Keratinocyte (primary cell): Measurements from ENCODE around the gene MFAP3L. TPM values are rescaled to one million over a fixed set of nuclear protein-coding genes. Genes with fewer than 3 reads are reported as not detected.

ENCODE experiments used
- DNase-seq: peaks from one replicate; pipeline ENCODE4 v3.0.0-alpha.2; 2011; ENCODE audit warnings: low read depth, missing footprints, low spot score
- FAIRE-seq: peaks from 2 replicates; lab custom pipeline; 2011; peaks lifted over from hg19 to GRCh38; lab: Jason Lieb, UNC
- H2AFZ ChIP-seq: 2 replicates; pipeline ENCODE4 v1.6.0; 2012; ENCODE audit warnings: low read length, control low read depth, inconsistent platforms; ENCODE audit not compliant: control insufficient read depth
- H3K27ac ChIP-seq: 2 replicates; pipeline ENCODE4 v1.5.1; 2011; ENCODE audit warnings: low read length; ENCODE audit not compliant: control insufficient read depth, insufficient read depth
- H3K27me3 ChIP-seq: 3 replicates; pipeline ENCODE4 v1.6.0; 2011; ENCODE audit warnings: low read length; ENCODE audit not compliant: control insufficient read depth, insufficient read depth; ENCODE audit errors: extremely low read depth
- H3K36me3 ChIP-seq, 2 experiments: 2 replicates in 1 of 2; 3 replicates in 1 of 2; pipeline ENCODE4 v1.5.1; 2011; ENCODE audit warnings: low read length in 2 of 2, mild to moderate bottlenecking in 1 of 2; ENCODE audit not compliant: control insufficient read depth in 2 of 2, insufficient read depth in 2 of 2; ENCODE audit errors: extremely low read depth in 1 of 2
- H3K4me1 ChIP-seq: 3 replicates; pipeline ENCODE4 v1.5.1; 2011; ENCODE audit warnings: low read length; ENCODE audit not compliant: control insufficient read depth, insufficient read depth; ENCODE audit errors: extremely low read depth
- H3K4me2 ChIP-seq: 3 replicates; pipeline ENCODE4 v1.6.0; 2011; ENCODE audit warnings: low read depth, low read length; ENCODE audit not compliant: control insufficient read depth, insufficient read depth; ENCODE audit errors: extremely low read depth
- H3K4me3 ChIP-seq, 3 experiments: fragments of 200-600 bp in 1 of 3; sonication (generic) in 1 of 3; 2 replicates in 2 of 3; 3 replicates in 1 of 3; pipeline ENCODE4 v1.5.1; 2011 to 2016; ENCODE audit warnings: low read length in 3 of 3, mild to moderate bottlenecking in 3 of 3, control low read depth in 2 of 3, inconsistent platforms in 1 of 3, low read depth in 1 of 3, mixed read lengths in 1 of 3, mixed run types in 1 of 3, moderate library complexity in 1 of 3; ENCODE audit not compliant: control insufficient read depth in 2 of 3, insufficient read depth in 2 of 3; ENCODE audit errors: extremely low read depth in 1 of 3
- H3K79me2 ChIP-seq: 2 replicates; pipeline ENCODE4 v1.6.0; 2012; ENCODE audit warnings: low read length; ENCODE audit not compliant: control insufficient read depth, insufficient read depth
- H3K9ac ChIP-seq: 3 replicates; pipeline ENCODE4 v1.6.0; 2011; ENCODE audit warnings: low read length; ENCODE audit not compliant: control insufficient read depth, insufficient read depth; ENCODE audit errors: extremely low read depth
- H3K9me1 ChIP-seq: 3 replicates; pipeline ENCODE4 v1.6.0; 2011; ENCODE audit warnings: low read length; ENCODE audit not compliant: control insufficient read depth, insufficient read depth; ENCODE audit errors: extremely low read depth
- H3K9me3 ChIP-seq: 2 replicates; pipeline ENCODE4 v1.5.1; 2012; ENCODE audit warnings: low read depth, low read length; ENCODE audit not compliant: control insufficient read depth
- H4K20me1 ChIP-seq: 3 replicates; pipeline ENCODE4 v1.6.0; 2011; ENCODE audit warnings: low read length; ENCODE audit not compliant: control insufficient read depth, insufficient read depth; ENCODE audit errors: extremely low read depth
- CTCF ChIP-seq, 3 experiments: IDR thresholded peaks in 1 of 3; conservative IDR thresholded peaks in 1 of 3; optimal IDR thresholded peaks in 1 of 3; 2 replicates in 2 of 3; 3 replicates in 1 of 3; pipeline versions ENCODE3 to v1.5.1; 2011; ENCODE audit warnings: low read length in 3 of 3, mild to moderate bottlenecking in 3 of 3, moderate library complexity in 2 of 3, control low read depth in 1 of 3, inconsistent platforms in 1 of 3; ENCODE audit not compliant: insufficient read depth in 2 of 3; ENCODE audit errors: extremely low read depth in 1 of 3
- EZH2 ChIP-seq: IDR thresholded peaks from one replicate; pipeline ENCODE4 v1.6.1; 2012; ENCODE audit warnings: inconsistent platforms, mild to moderate bottlenecking, low read length, moderate library complexity
- dilution Hi-C: fragments of 300-500 bp; cut with MboI; formaldehyde crosslinking; loops from one replicate; pipeline ENCODE4 v1.7.0; 2020; ENCODE audit warnings: low sequenced_read_pairs; ENCODE audit not compliant: extremely low pct_ligation_motif_present
- polyA plus RNA-seq, 5 experiments: library from polyadenylated mRNA; depleted of rRNA in 3 of 5; stranded (reverse) in 3 of 5; stranded (forward) in 1 of 5; unstranded in 1 of 5; fragments of >200 nt; gene quantifications; 1 replicate in 1 of 5; 2 replicates in 3 of 5; 3 replicates in 1 of 5; pipeline versions ENCODE4 v1.2.1 to v1.2.3, GENCODE V29; 2011 to 2012; ENCODE audit warnings: missing spikeins in 2 of 5, low read depth in 1 of 5, low replicate concordance in 1 of 5

Gene MFAP3L
- polyA plus RNA-seq, 1 donor (not counting 4 experiments of a cell fraction or from before 2014, with no cell fraction given), result 7.6 TPM

- FAIRE-seq, result no peak
These were observed 25.2 kb upstream of the MFAP3L start for GRCh38 chr4:170051402-170051801.

GRCh38 chr4:170049766-170050165, 23.6 kb upstream of the MFAP3L start:
- Histone ChIP-seq H3K27me3 (no peaks in the 10 kb centered on the region), H3K27ac (no peak overlapping the region), H3K4me3 (no peak overlapping the region), H3K9ac (no peak overlapping the region), H3K4me2 (no peak overlapping the region), H3K79me2 (no peaks in the 10 kb centered on the region), H3K36me3 (no peaks in the 10 kb centered on the region), H3K9me1 (no peaks in the 10 kb centered on the region), H4K20me1 (no peaks in the 10 kb centered on the region), H3K4me1 (no peaks in the 10 kb centered on the region), H2AFZ (no peak overlapping the region), H3K9me3 (no peaks in the 10 kb centered on the region)
- FAIRE-seq, result no peak
- DNase-seq, result no peak
- dilution Hi-C loops, result loop anchor here (25.0 kb wide), 1 partner anchor 237 kb away; no protein-coding TSS in a partner anchor
- no peak for TF ChIP-seq CTCF (optimal IDR thresholded peaks at IDR 0.05 in 1 of 3, IDR thresholded peaks at IDR 0.05 in 1 of 3, conservative IDR thresholded peaks at IDR 0.05 in 1 of 3; ENCODE audit: extremely low read depth in 1 of 3, insufficient read depth in 2 of 3, low read length in 3 of 3)
- TF ChIP-seq EZH2, result no peak

More at GRCh38 chr4:170051402-170051801, 25.2 kb upstream of the MFAP3L start:
- Histone ChIP-seq H3K4me3 (no peak overlapping the region), H3K9me3 (no peaks in the 10 kb centered on the region), H3K36me3 (no peaks in the 10 kb centered on the region), H3K9ac (no peak overlapping the region), H4K20me1 (no peaks in the 10 kb centered on the region), H3K27me3 (no peaks in the 10 kb centered on the region), H3K79me2 (no peaks in the 10 kb centered on the region), H3K4me2 (no peak overlapping the region), H3K27ac (no peak overlapping the region), H3K9me1 (no peaks in the 10 kb centered on the region), H3K4me1 (no peaks in the 10 kb centered on the region), H2AFZ (no peak overlapping the region)
- dilution Hi-C loops, result no loop called here
- DNase-seq, result no peak
- no peak for TF ChIP-seq CTCF (optimal IDR thresholded peaks at IDR 0.05 in 1 of 3, IDR thresholded peaks at IDR 0.05 in 1 of 3, conservative IDR thresholded peaks at IDR 0.05 in 1 of 3; ENCODE audit: extremely low read depth in 1 of 3, insufficient read depth in 2 of 3, low read length in 3 of 3)
- no peak for TF ChIP-seq EZH2
